NCI-H1105 (cell line): Measurements from ENCODE around the gene DPP6.
A peak's percentile ranks its signal among the peaks of the same experiment; 100 is the strongest.
"Not testable (repeated sequence)": the region's sequence is repeated elsewhere in the genome, so short reads cannot be mapped to it uniquely, and the experiment has no call there.

Experiments
- DNase-seq: peaks from one replicate; lab custom pipeline; 2025; lab: John Stamatoyannopoulos, UW

Gene DPP6

DNA sequence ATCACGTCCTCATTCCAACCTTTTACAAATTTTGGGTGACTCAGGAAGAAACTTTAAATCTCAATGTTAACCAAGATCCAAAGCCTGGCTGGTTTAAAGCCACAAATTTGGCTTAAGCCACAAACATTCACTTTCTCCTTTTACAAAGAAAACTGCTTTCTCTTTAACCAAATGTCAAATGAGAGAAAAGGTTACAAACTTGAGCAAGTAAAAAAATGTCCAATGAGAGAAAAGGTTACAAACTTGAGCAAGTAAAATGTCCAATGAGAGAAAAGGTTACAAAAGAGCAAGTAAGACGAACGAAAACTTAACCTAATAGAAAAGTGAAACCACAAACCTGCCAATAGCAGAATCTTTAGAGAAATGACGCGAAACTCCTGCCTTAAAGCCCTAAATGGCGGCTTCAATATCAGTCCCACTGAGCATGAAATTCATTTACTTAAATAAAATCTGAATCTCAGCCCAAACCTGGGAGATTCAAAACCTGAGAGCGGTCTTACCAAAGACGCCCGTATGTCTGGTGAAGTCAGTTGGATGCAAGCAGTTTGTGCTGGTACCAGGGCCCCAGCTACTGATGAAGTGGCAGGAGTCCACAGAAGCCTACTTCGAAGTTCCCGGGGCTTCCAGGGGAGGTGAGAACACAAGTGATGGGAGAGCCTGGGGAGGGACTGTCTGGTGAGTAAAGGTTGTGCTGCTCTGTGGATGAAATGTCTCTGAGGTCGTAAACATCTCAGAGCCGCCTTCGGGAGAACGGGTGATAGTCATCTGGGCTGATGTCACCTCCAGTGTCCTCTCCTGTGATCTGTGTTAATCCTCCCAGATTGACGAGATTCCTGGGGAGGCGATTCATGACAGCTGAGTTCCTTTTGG lies 876.2 kb downstream of the DPP6 start:
- peak; percentile 55 for DNase-seq

DNA sequence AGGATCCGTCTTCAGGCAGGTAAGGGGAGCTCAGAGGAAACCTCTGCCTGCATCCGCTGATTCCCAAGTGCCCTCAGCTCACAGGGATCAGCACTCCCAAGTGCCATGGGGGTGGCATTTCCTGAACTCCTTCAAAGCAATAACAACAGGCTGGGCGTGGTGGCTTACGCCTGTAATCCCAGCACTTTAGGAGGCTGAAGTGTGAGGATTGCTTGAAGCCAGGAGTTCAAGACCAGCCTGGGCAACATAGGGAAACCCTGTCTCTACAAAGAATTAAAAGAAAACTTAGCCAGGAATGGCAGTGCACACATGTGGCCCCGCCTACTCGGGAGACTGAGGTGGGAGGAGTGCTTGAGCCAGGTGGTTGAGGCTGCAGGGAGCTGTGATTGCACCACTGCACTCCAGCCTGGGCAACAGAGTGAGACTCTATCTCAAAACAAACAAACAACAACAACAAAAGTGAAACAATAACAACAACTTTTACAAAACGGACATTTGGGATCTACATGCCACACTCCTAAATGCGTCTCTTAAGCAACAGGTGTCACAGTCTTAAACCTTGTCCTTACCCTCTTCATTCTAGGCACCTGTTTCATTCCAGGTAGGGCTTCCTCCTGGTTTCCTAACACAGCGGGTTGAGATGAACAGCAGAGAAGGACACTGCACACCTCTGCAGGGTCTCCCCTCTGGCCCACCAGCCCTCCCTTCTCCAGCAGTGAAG lies 877.0 kb downstream of the DPP6 start:
- no peak for DNase-seq

- DNase-seq = no peak
Measured at GRCh38 chr7:154931906-154932305, 879.7 kb downstream of the DPP6 start.

GRCh38 chr7:154934353-154934952 lies 882.3 kb downstream of the DPP6 start:
- DNase-seq = not testable (repeated sequence)

GRCh38 chr7:154937837-154938236 lies 885.6 kb downstream of the DPP6 start:
- no peak for DNase-seq

DNA sequence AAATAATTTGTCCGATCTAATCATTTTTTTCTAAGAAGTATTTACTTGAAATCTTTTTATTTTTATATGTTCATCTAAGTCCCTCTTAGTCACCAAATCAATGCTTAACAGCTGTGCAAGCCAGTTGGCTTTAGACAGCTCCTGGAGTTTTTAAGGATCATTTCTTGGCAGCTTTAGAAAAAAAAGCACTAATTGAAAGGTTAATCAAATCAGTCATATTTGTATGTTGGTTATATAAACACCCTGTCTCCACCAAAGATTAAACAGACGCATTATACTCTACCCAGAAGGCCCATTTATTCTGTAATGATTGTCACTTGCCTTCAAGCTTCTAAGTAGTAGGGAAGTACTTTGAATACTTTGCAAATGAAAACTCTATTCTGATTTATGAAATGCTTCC lies 890.5 kb downstream of the DPP6 start:
- DNase-seq = no peak
